B cell (primary cell): ENCODE measurements around the gene CYP1B1. TPM values are rescaled to one million over a fixed set of nuclear protein-coding genes. Genes with fewer than 3 reads are reported as not detected.

ENCODE experiments used
- ATAC-seq: fragments of 200-7000 bp; cut with Tn5 transposase; one replicate; pipeline ENCODE4 v1.10.0; 2021; ENCODE audit warnings: low read depth, mild to moderate bottlenecking, moderate number of reproducible peaks, moderate library complexity
- CTCF ChIA-PET: fragments of 350-600 bp; sonication (Branson Sonifier 250); formaldehyde crosslinking; loops from one replicate; lab custom pipeline; 2021; ENCODE audit warnings: antibody characterized with exemption, inconsistent platforms; lab: Charles Lee
- POLR2A ChIA-PET: fragments of 350-600 bp; sonication (Branson Sonifier 250); formaldehyde crosslinking; loops from one replicate; lab custom pipeline; 2021; ENCODE audit warnings: antibody characterized with exemption; lab: Charles Lee
- DNase-seq: peaks from one replicate; pipeline ENCODE4 v3.0.0; 2013
- H2AFZ ChIP-seq: 2 replicates; pipeline ENCODE4 v1.6.1; 2012; ENCODE audit warnings: mild to moderate bottlenecking, low read depth, low read length; ENCODE audit not compliant: insufficient read depth, poor library complexity, severe bottlenecking
- H3K27ac ChIP-seq, 2 donors: 1 replicate in 1 of 2; 2 replicates in 1 of 2; pipeline ENCODE4 v1.5.1; 2012 to 2013; ENCODE audit warnings: low read length in 2 of 2, mild to moderate bottlenecking in 2 of 2, moderate library complexity in 1 of 2
- H3K27me3 ChIP-seq, 4 experiments: fragments of 200-600 bp in 1 of 4; sonication (generic) in 1 of 4; replicated peaks in 1 of 4; 1 replicate in 2 of 4; 2 replicates in 2 of 4; pipeline versions ENCODE4 v1.6.1 to v1.7.0; 2013 to 2016; ENCODE audit warnings: low read length in 3 of 4, mild to moderate bottlenecking in 2 of 4, mixed read lengths in 1 of 4, moderate library complexity in 1 of 4; ENCODE audit not compliant: insufficient read depth in 4 of 4, control insufficient read depth in 3 of 4; ENCODE audit errors: control extremely low read depth in 1 of 4
- H3K36me3 ChIP-seq, 2 experiments: replicated peaks in 1 of 2; 1 replicate in 1 of 2; 2 replicates in 1 of 2; pipeline versions ENCODE4 v1.6.1 to v1.7.1; 2013; ENCODE audit warnings: low read length in 1 of 2; ENCODE audit not compliant: insufficient read depth in 2 of 2, control insufficient read depth in 1 of 2; ENCODE audit errors: control extremely low read depth in 1 of 2, extremely low read depth in 1 of 2
- H3K4me1 ChIP-seq, 2 donors: fragments of 200-600 bp in 1 of 2; sonication (generic) in 1 of 2; 1 replicate in 1 of 2; 2 replicates in 1 of 2; pipeline versions ENCODE4 v1.5.1 to v1.6.1; 2013 to 2017; ENCODE audit warnings: low read length in 2 of 2; ENCODE audit not compliant: control insufficient read depth in 2 of 2, insufficient read depth in 2 of 2
- H3K4me2 ChIP-seq: replicated peaks from 2 replicates; pipeline ENCODE3; 2012; ENCODE audit warnings: mild to moderate bottlenecking, low read depth, low read length; ENCODE audit not compliant: poor library complexity, severe bottlenecking
- H3K4me3 ChIP-seq, 5 experiments: fragments of 200-600 bp in 1 of 5; sonication (generic) in 1 of 5; 1 replicate in 3 of 5; 2 replicates in 2 of 5; pipeline versions ENCODE4 v1.5.1 to v1.7.0; 2011 to 2016; ENCODE audit warnings: low read length in 4 of 5, mild to moderate bottlenecking in 4 of 5, low read depth in 2 of 5, control low read depth in 1 of 5, moderate library complexity in 1 of 5; ENCODE audit not compliant: insufficient read depth in 1 of 5; ENCODE audit errors: control extremely low read depth in 1 of 5, extremely low read depth in 1 of 5
- H3K79me2 ChIP-seq: fragments of 200-600 bp; sonication (generic); one replicate; pipeline ENCODE4 v1.6.0; 2016; ENCODE audit warnings: low read length; ENCODE audit not compliant: control insufficient read depth, insufficient read depth
- H3K9ac ChIP-seq: fragments of 200-600 bp; sonication (generic); 2 replicates; pipeline ENCODE4 v1.6.1; 2017; ENCODE audit warnings: mild to moderate bottlenecking, low read length, moderate library complexity
- H3K9me3 ChIP-seq, 3 donors: one replicate each; pipeline versions ENCODE4 v1.6.1 to v1.7.1; 2013; ENCODE audit warnings: low read length in 2 of 3; ENCODE audit not compliant: control insufficient read depth in 2 of 3, insufficient read depth in 1 of 3; ENCODE audit errors: control extremely low read depth in 1 of 3
- H4K20me1 ChIP-seq: 2 replicates; pipeline ENCODE4 v1.6.0; 2012; ENCODE audit warnings: mild to moderate bottlenecking, low read length; ENCODE audit not compliant: insufficient read depth, control insufficient read depth, poor library complexity, severe bottlenecking
- H3K27ac Mint-ChIP-seq: one replicate; pipeline ENCODE4 v1.8.0; 2021; ENCODE audit warnings: mixed read lengths
- H3K27me3 Mint-ChIP-seq: one replicate; pipeline ENCODE4 v1.8.0; 2021; ENCODE audit warnings: mixed read lengths
- H3K4me1 Mint-ChIP-seq: one replicate; pipeline ENCODE4 v1.8.0; 2021; ENCODE audit warnings: mixed read lengths
- H3K4me3 Mint-ChIP-seq: one replicate; pipeline ENCODE4 v1.8.0; 2021; ENCODE audit warnings: mixed read lengths
- H3K9me3 Mint-ChIP-seq: one replicate; pipeline ENCODE4 v1.8.0; 2022; ENCODE audit warnings: mixed read lengths; ENCODE audit not compliant: insufficient read depth
- CTCF ChIP-seq: fragments of 200-600 bp; IDR thresholded peaks from one replicate; pipeline ENCODE4 v1.8.0; 2022; ENCODE audit warnings: antibody characterized with exemption, mild to moderate bottlenecking
- EZH2 ChIP-seq: IDR thresholded peaks from 2 replicates; pipeline ENCODE4 v1.6.1; 2012; ENCODE audit warnings: borderline replicate concordance, low read depth, mild to moderate bottlenecking, moderate library complexity, low read length; ENCODE audit not compliant: insufficient read depth, poor library complexity, severe bottlenecking
- WGBS: methylation state at CpG from one replicate; pipeline ENCODE4 v1.1.5; 2013; ENCODE audit warnings: missing lambda C conversion rate; ENCODE audit not compliant: insufficient coverage; 5-methylcytosine and 5-hydroxymethylcytosine counted together
- intact Hi-C: fragments of 100-400 bp; cut with micrococcal nuclease; formaldehyde crosslinking; loops from one replicate; pipeline ENCODE4 v1.10.0; 2022
- polyA plus RNA-seq: library from polyadenylated mRNA; depleted of rRNA; stranded (reverse); fragments of >200 nt; gene quantifications from 2 replicates; pipeline ENCODE4 v1.2.3, GENCODE V29; 2012
- total RNA-seq, 2 donors: library from RNA; stranded (reverse); fragments of 120-200 nt in 1 of 2; gene quantifications; 1 replicate in 1 of 2; 2 replicates in 1 of 2; pipeline versions ENCODE4 v1.2.3 to v1.2.4, GENCODE V29; 2013 to 2022

The CYP1B1 gene
- total and polyA plus RNA-seq, 2 donors (not counting 1 experiment from before 2014, with no cell fraction given): 0.31 to 0.89 TPM

DNA sequence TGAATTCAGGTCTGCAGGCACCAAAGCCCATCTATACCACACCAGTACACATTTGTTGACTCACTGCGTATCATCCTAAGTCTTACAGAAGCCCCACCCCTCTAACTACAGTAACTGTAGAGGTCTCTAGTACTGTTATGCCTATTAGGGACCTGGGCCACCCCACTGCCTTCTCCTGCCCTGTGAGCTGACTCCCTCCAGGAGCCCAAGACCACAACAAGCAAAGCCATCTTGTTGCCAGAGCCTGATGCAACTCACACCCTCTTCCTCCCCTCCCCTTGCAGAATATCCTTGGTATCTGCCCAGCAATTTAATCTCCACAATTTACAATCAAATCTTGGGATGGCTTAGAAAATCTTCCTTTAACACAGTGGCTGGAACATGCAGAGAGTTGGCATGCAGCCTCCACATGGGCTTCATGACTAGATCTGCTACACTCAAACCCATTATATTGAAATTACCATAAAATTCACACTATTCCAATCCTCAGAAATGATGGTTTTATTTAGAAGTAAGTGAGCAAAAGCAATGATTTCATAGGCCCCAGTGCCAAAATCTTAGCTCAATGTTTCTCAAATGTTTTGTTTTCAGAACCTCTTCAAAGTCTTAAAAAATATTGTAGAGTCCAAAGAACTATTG is 17.7 kb upstream of the CYP1B1 start:
- no CpG with 5 or more reads among the region's 1 CpG for WGBS
- DNase-seq: no peak
- Histone ChIP-seq H3K27me3 (peaks cover 0 to 36% (median 19%) of the 10 kb centered on the region in 4 experiments), H2AFZ (no peak overlapping the region), H3K4me2 (no peak overlapping the region), H3K79me2 (no peaks in the 10 kb centered on the region), H3K36me3 (no peaks in the 10 kb centered on the region), H3K4me3 (no peak overlapping the region), H3K4me1 (peaks cover 7 to 12% of the 10 kb centered on the region in 2 donors), H3K9ac (no peak overlapping the region), H3K27ac (no peak overlapping the region), H3K9me3 (peaks cover 0 to 5% (median 1%) of the 10 kb centered on the region in 3 donors), H4K20me1 (no peaks in the 10 kb centered on the region)
- H3K4me3 Mint-ChIP-seq: no peak overlapping the region
- intact Hi-C loops: no loop called here
- no peaks in the 10 kb centered on the region for H3K9me3 Mint-ChIP-seq
- TF ChIP-seq CTCF: no peak
- TF ChIP-seq EZH2: no peak
- CTCF ChIA-PET: no interaction called here
- POLR2A ChIA-PET: no interaction called here
- peaks cover 32% of the 10 kb centered on the region for H3K27me3 Mint-ChIP-seq
- H3K27ac Mint-ChIP-seq: no peak overlapping the region
- peaks cover 8% of the 10 kb centered on the region for H3K4me1 Mint-ChIP-seq
- ATAC-seq: no peak

DNA sequence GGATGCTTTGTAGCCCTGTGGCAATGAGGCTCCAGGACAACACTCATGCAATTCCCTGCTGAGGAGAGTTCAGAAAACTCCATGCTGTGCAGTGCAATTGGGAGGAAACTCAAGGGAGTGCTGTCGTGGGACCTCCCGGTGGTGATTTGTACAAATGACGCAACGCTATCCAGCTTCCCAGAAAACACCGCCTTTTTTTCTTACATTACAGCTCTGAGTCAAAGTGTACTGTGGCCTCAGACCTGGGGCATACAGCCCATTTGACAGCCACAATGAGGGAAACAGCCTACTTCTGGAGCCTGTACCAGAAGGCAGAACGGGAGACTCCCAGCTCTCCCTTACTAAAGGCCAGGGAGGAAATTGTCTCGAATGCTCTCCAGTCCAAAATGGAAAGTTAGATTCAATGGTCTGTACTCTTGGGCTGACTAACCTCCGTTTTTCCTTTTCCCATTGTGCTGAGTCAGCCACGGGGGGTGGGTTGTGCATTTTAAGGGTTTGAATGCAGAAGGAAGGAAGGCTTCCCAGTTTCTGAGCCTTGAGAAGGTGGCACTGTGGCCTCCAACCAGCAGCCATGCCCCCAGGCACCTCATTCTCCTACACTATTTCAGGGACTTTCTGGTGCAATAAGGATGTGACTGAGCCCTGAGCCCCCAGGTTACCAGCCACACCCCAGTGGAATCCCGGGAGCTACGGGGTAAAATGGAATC is 16.4 kb upstream of the CYP1B1 start:
- TF ChIP-seq EZH2: no peak
- no peak overlapping the region for H3K4me2 ChIP-seq
- no peak overlapping the region for H3K9ac ChIP-seq
- H3K79me2 ChIP-seq: no peaks in the 10 kb centered on the region
- no peak overlapping the region for H3K27ac ChIP-seq
- POLR2A ChIA-PET: no interaction called here
- no peaks in the 10 kb centered on the region for H3K36me3 ChIP-seq
- WGBS: 65% methylated on average over 8 of the region's 11 CpGs
- H3K27me3 ChIP-seq: peaks cover 0 to 28% (median 7%) of the 10 kb centered on the region in 4 experiments
- H3K9me3 ChIP-seq: peaks cover 0 to 5% (median 0%) of the 10 kb centered on the region in 3 donors
- H2AFZ ChIP-seq: no peak overlapping the region
- Mint-ChIP-seq H3K9me3 (no peaks in the 10 kb centered on the region), H3K27me3 (peaks cover 19% of the 10 kb centered on the region), H3K27ac (no peak overlapping the region), H3K4me3 (no peak overlapping the region), H3K4me1 (no peaks in the 10 kb centered on the region)
- no peak for ATAC-seq
- no peak for DNase-seq
- H3K4me1 ChIP-seq: peaks cover 0 to 5% of the 10 kb centered on the region in 2 donors
- CTCF ChIA-PET: interaction anchor here (1.3 kb wide), 1 partner anchor 16 kb away, joined by 3 read pairs; no protein-coding TSS in a partner anchor
- intact Hi-C loops: no loop called here
- no peak overlapping the region for H3K4me3 ChIP-seq
- H4K20me1 ChIP-seq: no peaks in the 10 kb centered on the region
